GM21390 (cell line): ENCODE measurements around the gene CCDC149.
"Not testable (repeated sequence)": the region's sequence is repeated elsewhere in the genome, so short reads cannot be mapped to it uniquely, and the experiment has no call there.

Source experiments
- ATAC-seq: cut with Tn5 transposase; IDR thresholded peaks from one replicate; pipeline ENCODE4 v1.9.1; 2021; ENCODE audit not compliant: unreplicated experiment

CCDC149 gene

GRCh38 chr4:24917076-24917856 is 4.4 kb upstream of the CCDC149 start:
- ATAC-seq: no peak

- no peak for ATAC-seq
Observed at GRCh38 chr4:24915121-24915922, 2.5 kb upstream of the CCDC149 start.

- no peak for ATAC-seq
Observed at GRCh38 chr4:24914460-24914859, 1.6 kb upstream of the CCDC149 start.

GRCh38 chr4:24913119-24913485 is 260 bp upstream of the CCDC149 start:
- ATAC-seq: no peak

- ATAC-seq: no peak
Observed at GRCh38 chr4:24910499-24910898, 2.3 kb downstream of the CCDC149 start.

GRCh38 chr4:24909606-24910005 is 3.2 kb downstream of the CCDC149 start:
- ATAC-seq: not testable (repeated sequence)

- ATAC-seq: no peak
Observed at GRCh38 chr4:24897639-24898038, 15.2 kb downstream of the CCDC149 start.

GRCh38 chr4:24896977-24897376 is 15.9 kb downstream of the CCDC149 start:
- no peak for ATAC-seq

- ATAC-seq: no peak
Observed at GRCh38 chr4:24896056-24896455, 16.8 kb downstream of the CCDC149 start.

- ATAC-seq: no peak
Observed at GRCh38 chr4:24895461-24895860, 17.4 kb downstream of the CCDC149 start.

- no peak for ATAC-seq
Observed at GRCh38 chr4:24894846-24895245, 18.0 kb downstream of the CCDC149 start.

- no peak for ATAC-seq
Observed at GRCh38 chr4:24894243-24894642, 18.6 kb downstream of the CCDC149 start.

GRCh38 chr4:24892778-24893177 is 20.1 kb downstream of the CCDC149 start:
- ATAC-seq: no peak

- ATAC-seq: no peak
Observed at GRCh38 chr4:24892278-24892677, 20.6 kb downstream of the CCDC149 start.

- ATAC-seq: no peak
Observed at GRCh38 chr4:24890561-24891126, 22.2 kb downstream of the CCDC149 start.

- no peak for ATAC-seq
Observed at GRCh38 chr4:24889991-24890390, 22.9 kb downstream of the CCDC149 start.

- ATAC-seq: no peak
Observed at GRCh38 chr4:24888475-24889344, 24.1 kb downstream of the CCDC149 start.

GRCh38 chr4:24887881-24888430 is 24.9 kb downstream of the CCDC149 start:
- no peak for ATAC-seq

- no peak for ATAC-seq
Observed at GRCh38 chr4:24886596-24886995, 26.2 kb downstream of the CCDC149 start.

GRCh38 chr4:24885342-24885741 is 27.5 kb downstream of the CCDC149 start:
- ATAC-seq: no peak

GRCh38 chr4:24884902-24885301 is 27.9 kb downstream of the CCDC149 start:
- no peak for ATAC-seq
